Lung (tissue), 12 donors: ENCODE measurements around the gene RPRD1A. TPM values are rescaled to one million over a fixed set of nuclear protein-coding genes. Genes with fewer than 3 reads are reported as not detected.

Source experiments
- ATAC-seq: fragments of 200-7000 bp; cut with Tn5 transposase; one replicate; pipeline ENCODE4 v1.9.1; 2020; ENCODE audit warnings: moderate number of reproducible peaks; ENCODE audit not compliant: insufficient read depth, low FRiP score
- DNase-seq, 3 donors: peaks; one replicate each; pipeline ENCODE4 v3.0.0-alpha.2; 2013 to 2017
- H3K27ac ChIP-seq, 2 donors: one replicate each; pipeline ENCODE4 v1.5.1; 2013; ENCODE audit warnings: mild to moderate bottlenecking in 2 of 2, moderate library complexity in 2 of 2, control low read depth in 1 of 2, inconsistent platforms in 1 of 2, low read depth in 1 of 2, low read length in 1 of 2
- H3K27me3 ChIP-seq, 3 donors: one replicate each; pipeline ENCODE4 v1.5.1; 2013; ENCODE audit warnings: low read length in 2 of 3; ENCODE audit not compliant: control insufficient read depth in 3 of 3, insufficient read depth in 3 of 3
- H3K36me3 ChIP-seq, 4 donors: one replicate each; pipeline ENCODE4 v1.5.1; 2013; ENCODE audit warnings: low read length in 4 of 4, mild to moderate bottlenecking in 1 of 4, moderate library complexity in 1 of 4; ENCODE audit not compliant: control insufficient read depth in 4 of 4, insufficient read depth in 4 of 4
- H3K4me1 ChIP-seq, 5 donors: one replicate each; pipeline ENCODE4 v1.5.1; 2013; ENCODE audit warnings: low read length in 5 of 5, mild to moderate bottlenecking in 2 of 5, moderate library complexity in 1 of 5; ENCODE audit not compliant: control insufficient read depth in 5 of 5, insufficient read depth in 5 of 5
- H3K4me3 ChIP-seq: one replicate; pipeline ENCODE4 v1.5.1; 2013; ENCODE audit warnings: mild to moderate bottlenecking, control low read depth, moderate library complexity
- H3K9ac ChIP-seq, 2 donors: one replicate each; pipeline ENCODE4 v1.5.1; 2013; ENCODE audit warnings: low read length in 2 of 2, control low read depth in 1 of 2; ENCODE audit not compliant: insufficient read depth in 1 of 2
- H3K9me3 ChIP-seq, 4 donors: one replicate each; pipeline ENCODE4 v1.5.1; 2013; ENCODE audit warnings: low read length in 3 of 4, mild to moderate bottlenecking in 1 of 4, moderate library complexity in 1 of 4; ENCODE audit not compliant: control insufficient read depth in 4 of 4, insufficient read depth in 3 of 4
- CTCF ChIP-seq: IDR thresholded peaks from 2 replicates; pipeline ENCODE4 v1.5.1; 2012; ENCODE audit warnings: mild to moderate bottlenecking; ENCODE audit errors: control extremely low read depth, extremely low read depth
- WGBS, 2 donors: extraction: QIAGEN DNeasy Blood & Tissue Kit; methylation state at CpG; one replicate each; pipeline ENCODE4 v1.1.7; 2013; 5-methylcytosine and 5-hydroxymethylcytosine counted together
- polyA plus RNA-seq, 2 donors: library from polyadenylated mRNA; stranded (reverse); fragments of 200-250 nt; gene quantifications; one replicate each; pipeline ENCODE4 v1.2.1, GENCODE V29; 2013
- total RNA-seq, 2 donors: library from RNA; depleted of rRNA in 1 of 2; stranded (reverse); fragments of >200 nt in 1 of 2; gene quantifications; one replicate each; pipeline ENCODE4 v1.2.1, GENCODE V29; 2014 to 2021
- donor health status: control.
- donor health status: control.
- donor health status: Bipolar disorder and iron deficiency.
- donor health status: healthy.
- donor health status: DM: yes; HTN: yes; CAD: no.

RPRD1A gene
- total and polyA plus RNA-seq, 4 donors, result 21.3 to 61.3 (median 30.5) TPM

- DNase-seq (peak; percentile 69 to 87 (median 77)), ATAC-seq (peak; percentile 93)
- TF ChIP-seq CTCF, result peak; percentile 72
- Histone ChIP-seq H3K27ac (no peak overlapping the region), H3K4me3 (peak overlapping the region; percentile 54), H3K27me3 (peaks cover 0 to 6% (median 4%) of the 10 kb centered on the region in 3 donors), H3K9ac (peak overlapping the region; percentile 21 to 26), H3K36me3 (no peaks in the 10 kb centered on the region), H3K9me3 (no peaks in the 10 kb centered on the region), H3K4me1 (peaks cover 0 to 5% (median 3%) of the 10 kb centered on the region in 5 donors)
- 8% methylated on average over 53 to 54 of the region's 54 CpGs for WGBS, 2 donors
These were observed 117.3 kb downstream of the RPRD1A start for GRCh38 chr18:35949903-35950627.

- Histone ChIP-seq H3K27ac (no peak overlapping the region), H3K27me3 (peaks cover 0 to 6% (median 4%) of the 10 kb centered on the region in 3 donors), H3K9me3 (no peaks in the 10 kb centered on the region), H3K4me3 (no peak overlapping the region), H3K4me1 (peaks cover 0 to 5% (median 3%) of the 10 kb centered on the region in 5 donors), H3K9ac (no peak overlapping the region), H3K36me3 (no peaks in the 10 kb centered on the region)
- WGBS, 2 donors, result 73 to 76% methylated on average over 6 of the region's 6 CpGs
- no peak for TF ChIP-seq CTCF
- DNase-seq (no peak), ATAC-seq (no peak)
These were observed 118.3 kb downstream of the RPRD1A start for GRCh38 chr18:35949090-35949489.

GRCh38 chr18:35948080-35948479, 119.3 kb downstream of the RPRD1A start:
- H3K27me3 ChIP-seq, result peaks cover 0 to 6% (median 4%) of the 10 kb centered on the region in 3 donors
- DNase-seq (no peak), ATAC-seq (no peak)
- WGBS, 2 donors, result 70 to 85% methylated on average over 3 of the region's 3 CpGs
- H3K4me3 ChIP-seq, result no peak overlapping the region
- peaks cover 0 to 5% (median 3%) of the 10 kb centered on the region in 5 donors for H3K4me1 ChIP-seq
- no peak overlapping the region for H3K27ac ChIP-seq
- no peaks in the 10 kb centered on the region for H3K9me3 ChIP-seq
- no peak overlapping the region for H3K9ac ChIP-seq
- no peaks in the 10 kb centered on the region for H3K36me3 ChIP-seq
- TF ChIP-seq CTCF, result no peak
